GM10266 (cell line): ENCODE measurements around the gene CPM.
"Not testable (repeated sequence)": the region's sequence is repeated elsewhere in the genome, so short reads cannot be mapped to it uniquely, and the experiment has no call there.

ENCODE experiments used
- DNase-seq: peaks from one replicate; pipeline ENCODE4 v3.0.0; 2012; ENCODE audit errors: extremely low spot score
- TF ChIP-seq, protein P1 (sequence below): IDR thresholded peaks from 2 replicates; pipeline ENCODE4 v1.5.1; 2012; ENCODE audit warnings: mild to moderate bottlenecking, low read depth; ENCODE audit not compliant: control insufficient read depth, insufficient read depth; ENCODE audit errors: missing control alignments

CPM gene

DNA sequence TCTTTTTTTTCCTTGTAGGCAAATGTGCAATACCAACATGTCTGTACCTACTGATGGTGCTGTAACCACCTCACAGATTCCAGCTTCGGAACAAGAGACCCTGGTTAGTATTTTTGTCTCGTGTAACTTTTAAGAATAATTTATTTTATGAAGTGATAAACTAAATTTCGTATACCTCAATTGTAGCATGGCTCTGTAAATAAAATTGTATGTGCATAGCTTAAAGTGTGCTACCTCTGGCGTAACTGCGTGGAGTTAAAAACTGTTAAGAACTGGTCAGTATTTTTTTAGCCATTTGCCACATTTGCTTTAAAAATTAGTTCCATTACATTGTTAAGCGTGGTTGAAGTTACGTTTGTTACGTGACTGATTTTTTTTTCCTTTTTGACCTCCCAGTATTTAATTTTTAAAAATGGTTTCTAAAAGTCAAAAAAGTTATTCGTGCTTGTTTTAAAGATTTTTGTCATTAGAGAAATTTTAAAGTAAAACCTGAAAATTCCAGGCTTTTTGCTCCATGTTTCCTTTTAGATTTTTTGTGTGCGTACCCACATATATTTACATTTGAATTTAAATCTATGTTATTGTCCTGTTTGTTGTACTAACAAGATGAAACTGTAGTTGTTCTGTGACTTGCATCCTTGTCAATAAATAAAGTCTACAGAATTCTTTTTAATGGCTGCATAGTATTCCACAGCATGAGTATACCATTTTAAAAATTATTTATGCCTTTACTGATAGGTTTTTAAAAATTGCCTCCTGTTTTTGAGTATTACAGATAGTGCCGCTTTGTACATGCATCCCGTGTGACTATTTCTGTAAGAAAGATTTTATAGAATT is 123.6 kb downstream of the CPM start:
- TF ChIP-seq, protein P1, sequence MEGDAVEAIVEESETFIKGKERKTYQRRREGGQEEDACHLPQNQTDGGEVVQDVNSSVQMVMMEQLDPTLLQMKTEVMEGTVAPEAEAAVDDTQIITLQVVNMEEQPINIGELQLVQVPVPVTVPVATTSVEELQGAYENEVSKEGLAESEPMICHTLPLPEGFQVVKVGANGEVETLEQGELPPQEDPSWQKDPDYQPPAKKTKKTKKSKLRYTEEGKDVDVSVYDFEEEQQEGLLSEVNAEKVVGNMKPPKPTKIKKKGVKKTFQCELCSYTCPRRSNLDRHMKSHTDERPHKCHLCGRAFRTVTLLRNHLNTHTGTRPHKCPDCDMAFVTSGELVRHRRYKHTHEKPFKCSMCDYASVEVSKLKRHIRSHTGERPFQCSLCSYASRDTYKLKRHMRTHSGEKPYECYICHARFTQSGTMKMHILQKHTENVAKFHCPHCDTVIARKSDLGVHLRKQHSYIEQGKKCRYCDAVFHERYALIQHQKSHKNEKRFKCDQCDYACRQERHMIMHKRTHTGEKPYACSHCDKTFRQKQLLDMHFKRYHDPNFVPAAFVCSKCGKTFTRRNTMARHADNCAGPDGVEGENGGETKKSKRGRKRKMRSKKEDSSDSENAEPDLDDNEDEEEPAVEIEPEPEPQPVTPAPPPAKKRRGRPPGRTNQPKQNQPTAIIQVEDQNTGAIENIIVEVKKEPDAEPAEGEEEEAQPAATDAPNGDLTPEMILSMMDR: no peak
- DNase-seq: no peak

DNA sequence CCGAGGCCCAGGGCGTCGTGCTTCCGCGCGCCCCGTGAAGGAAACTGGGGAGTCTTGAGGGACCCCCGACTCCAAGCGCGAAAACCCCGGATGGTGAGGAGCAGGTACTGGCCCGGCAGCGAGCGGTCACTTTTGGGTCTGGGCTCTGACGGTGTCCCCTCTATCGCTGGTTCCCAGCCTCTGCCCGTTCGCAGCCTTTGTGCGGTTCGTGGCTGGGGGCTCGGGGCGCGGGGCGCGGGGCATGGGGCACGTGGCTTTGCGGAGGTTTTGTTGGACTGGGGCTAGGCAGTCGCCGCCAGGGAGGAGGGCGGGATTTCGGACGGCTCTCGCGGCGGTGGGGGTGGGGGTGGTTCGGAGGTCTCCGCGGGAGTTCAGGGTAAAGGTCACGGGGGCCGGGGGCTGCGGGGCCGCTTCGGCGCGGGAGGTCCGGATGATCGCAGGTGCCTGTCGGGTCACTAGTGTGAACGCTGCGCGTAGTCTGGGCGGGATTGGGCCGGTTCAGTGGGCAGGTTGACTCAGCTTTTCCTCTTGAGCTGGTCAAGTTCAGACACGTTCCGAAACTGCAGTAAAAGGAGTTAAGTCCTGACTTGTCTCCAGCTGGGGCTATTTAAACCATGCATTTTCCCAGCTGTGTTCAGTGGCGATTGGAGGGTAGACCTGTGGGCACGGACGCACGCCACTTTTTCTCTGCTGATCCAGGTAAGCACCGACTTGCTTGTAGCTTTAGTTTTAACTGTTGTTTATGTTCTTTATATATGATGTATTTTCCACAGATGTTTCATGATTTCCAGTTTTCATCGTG is 124.4 kb downstream of the CPM start:
- peak; percentile 83 for DNase-seq
- TF ChIP-seq, protein P1: no peak

DNA sequence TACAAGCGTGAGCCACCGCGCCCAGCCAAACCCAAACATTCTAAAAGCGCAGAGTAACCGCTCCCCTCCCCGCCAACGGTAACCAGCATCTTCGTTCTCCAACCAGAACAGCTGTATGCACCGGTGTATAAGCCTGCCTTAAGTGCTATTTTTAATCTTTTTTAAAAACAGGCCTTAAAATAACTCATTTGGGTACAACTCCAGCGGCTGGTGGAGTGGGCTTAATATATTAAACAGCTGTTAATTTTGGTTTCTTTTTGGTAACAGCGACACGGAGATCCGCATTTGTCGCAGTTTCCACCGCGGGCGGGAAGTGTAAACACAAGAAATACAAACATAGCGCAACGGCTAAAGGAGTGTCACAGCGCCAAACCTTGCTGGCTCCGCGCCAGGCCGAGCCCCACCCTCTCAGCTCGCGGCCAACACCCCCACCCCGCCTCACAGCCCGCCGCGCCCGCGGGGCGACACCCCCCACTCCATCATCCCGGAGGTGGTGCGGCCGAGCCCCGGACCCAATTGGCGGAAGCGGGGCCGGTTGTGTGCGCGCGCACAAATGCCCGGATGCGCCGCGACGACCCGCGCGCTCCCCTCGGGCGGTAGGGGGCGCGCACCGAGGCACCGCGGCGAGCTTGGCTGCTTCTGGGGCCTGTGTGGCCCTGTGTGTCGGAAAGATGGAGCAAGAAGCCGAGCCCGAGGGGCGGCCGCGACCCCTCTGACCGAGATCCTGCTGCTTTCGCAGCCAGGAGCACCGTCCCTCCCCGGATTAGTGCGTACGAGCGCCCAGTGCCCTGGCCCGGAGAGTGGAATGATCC is 125.2 kb downstream of the CPM start, which contains the start of gene MDM2:
Gene MDM2, plus strand, starts transcription at position 602 of the 812 bp plus-strand sequence. CDS start 301 bp downstream, outside the sequence.
- TF ChIP-seq, protein P1: peak; percentile 89
- DNase-seq: peak; percentile 96

DNA sequence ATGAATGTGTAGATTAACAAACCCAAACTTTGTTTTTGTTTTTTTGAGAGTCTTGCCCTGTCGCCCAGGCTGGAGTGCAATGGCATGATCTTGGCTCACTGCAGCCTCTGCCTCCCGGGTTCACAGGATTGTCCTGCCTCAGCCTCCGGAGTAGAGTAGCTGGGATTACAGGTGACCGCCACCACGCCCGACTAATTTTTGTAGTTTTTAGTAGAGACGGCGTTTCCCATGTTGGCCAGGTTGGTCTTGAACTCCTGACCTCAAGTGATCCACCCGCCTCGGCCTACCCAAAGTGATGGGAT is 125.7 kb downstream of the CPM start:
- not testable (repeated sequence) for DNase-seq

DNA sequence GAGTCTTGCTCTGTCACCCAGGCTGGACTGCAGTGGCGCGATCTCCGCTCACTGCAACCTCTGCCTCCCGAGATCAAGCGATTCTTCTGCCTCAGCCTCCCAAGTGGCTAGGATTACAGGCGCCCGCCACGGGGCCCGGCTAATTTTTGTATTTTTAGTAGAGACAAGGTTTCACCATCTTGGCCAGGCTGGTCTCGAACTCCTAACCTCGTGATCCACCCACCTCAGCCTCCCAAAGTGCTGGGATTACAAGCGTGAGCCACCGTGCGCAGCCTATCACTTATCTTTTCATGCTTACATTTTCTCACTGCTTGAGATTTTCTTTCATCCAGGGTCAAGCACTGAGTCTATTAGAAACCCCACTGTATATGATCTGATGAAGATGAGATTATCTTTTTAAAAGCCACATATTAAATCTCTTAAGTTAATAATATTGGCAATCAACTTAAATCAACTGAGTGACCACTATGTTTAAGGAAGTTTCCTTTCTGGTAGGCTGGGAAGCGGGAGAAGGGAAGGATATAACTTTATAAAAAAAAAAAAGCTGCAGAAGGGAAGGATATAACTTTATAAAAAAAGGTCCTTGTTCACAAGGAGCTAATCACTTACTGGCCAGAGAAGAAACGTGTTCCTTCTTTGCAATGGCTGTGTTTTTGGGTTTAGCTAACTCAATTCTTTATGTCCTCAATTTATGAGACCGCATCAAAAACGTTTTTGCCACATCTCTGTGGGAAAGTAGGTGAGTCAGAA is 126.3 kb downstream of the CPM start:
- no peak for DNase-seq
- TF ChIP-seq, protein P1: no peak

DNA sequence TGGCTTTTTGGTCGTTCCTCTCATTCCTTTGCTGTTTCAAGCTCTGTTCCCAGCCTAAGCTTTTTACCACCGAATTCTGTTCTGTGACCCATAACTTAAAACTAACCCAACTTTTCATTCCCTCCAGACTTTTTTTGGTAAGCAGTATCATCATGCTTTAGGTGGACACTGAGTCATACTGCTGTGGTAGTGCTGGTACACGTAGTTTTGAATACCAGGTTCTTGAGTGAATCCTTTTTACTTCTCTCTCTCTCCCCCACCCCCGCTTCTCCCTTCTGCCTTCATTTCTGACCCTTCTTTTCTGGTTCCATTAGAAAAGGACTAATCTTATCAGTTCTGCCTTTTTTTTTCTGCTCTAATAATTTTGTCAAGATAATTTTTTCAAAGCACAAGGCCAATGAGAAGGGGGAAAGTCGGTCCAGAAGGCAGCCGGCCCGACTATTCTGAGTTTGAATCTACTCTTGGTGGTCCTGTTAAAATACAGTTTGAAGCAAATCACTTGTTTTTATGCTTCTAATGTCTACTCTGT is 127.3 kb downstream of the CPM start:
- DNase-seq: no peak
- TF ChIP-seq, protein P1: no peak
